Measurements from ENCODE around the gene CPLX1.

- no peak for TF ChIP-seq CTCF (conservative IDR thresholded peaks at IDR 0.05; ENCODE audit: low read length)
- TF ChIP-seq EZH2phosphoT487 (IDR thresholded peaks at IDR 0.05; ENCODE audit: borderline replicate concordance): no peak
Measured at GRCh38 chr4:772118-772517, 53.8 kb downstream of the CPLX1 start.
